HEK293 (cell line): ENCODE data around the gene WDR86.

Experiments used
- CTCF ChIA-PET: fragments of 350-600 bp; formaldehyde crosslinking; extraction: SDS; loops from one replicate; lab custom pipeline; 2021; ENCODE audit warnings: antibody characterized with exemption; lab: Yijun Ruan, JAX
- POLR2A ChIA-PET: fragments of 300-600 bp; formaldehyde crosslinking; extraction: SDS; loops from one replicate; lab custom pipeline; 2020; ENCODE audit warnings: antibody characterized with exemption, inconsistent platforms; lab: Yijun Ruan, JAX
- H3K27ac ChIP-seq: fragments of 200-500 bp; sonication (Bioruptor generic); 2 replicates; pipeline ENCODE4 v1.5.1; 2014; ENCODE audit warnings: low read depth, low read length, control low read depth, inconsistent platforms; ENCODE audit errors: extremely low read depth
- H3K36me3 ChIP-seq, 2 experiments: fragments of 200-500 bp in 1 of 2; sonication (Bioruptor generic) in 1 of 2; 1 replicate in 1 of 2; 2 replicates in 1 of 2; pipeline ENCODE4 v1.5.1; 2014 to 2017; ENCODE audit warnings: inconsistent platforms in 2 of 2, low read length in 2 of 2; ENCODE audit not compliant: control insufficient read depth in 2 of 2, insufficient read depth in 1 of 2
- H3K4me1 ChIP-seq: fragments of 200-500 bp; sonication (Bioruptor generic); 2 replicates; pipeline ENCODE4 v1.5.1; 2014; ENCODE audit warnings: mild to moderate bottlenecking, low read length, inconsistent platforms; ENCODE audit not compliant: control insufficient read depth, insufficient read depth
- H3K4me3 ChIP-seq: 2 replicates; pipeline ENCODE4 v1.5.1; 2011; ENCODE audit warnings: low read depth, mild to moderate bottlenecking, control low read depth, low read length, moderate library complexity
- H3K9me3 ChIP-seq: fragments of 200-500 bp; sonication (Bioruptor generic); 2 replicates; pipeline ENCODE4 v1.5.1; 2014; ENCODE audit warnings: low read depth, low read length, inconsistent platforms; ENCODE audit not compliant: control insufficient read depth, insufficient read depth
- GLI2 ChIP-seq: fragments of 450-650 bp; formaldehyde crosslinking; IDR thresholded peaks from 2 replicates; pipeline ENCODE4; 2017; ENCODE audit warnings: missing biosample characterization, missing genetic modification characterization, low read depth, borderline replicate concordance
- HIC1 ChIP-seq: fragments of 450-650 bp; formaldehyde crosslinking; IDR thresholded peaks from 2 replicates; pipeline ENCODE4 v1.5.1; 2016; ENCODE audit warnings: missing biosample characterization, missing genetic modification characterization
- HOXA7 ChIP-seq: sonication (generic); formaldehyde crosslinking; IDR thresholded peaks from 2 replicates; pipeline ENCODE4 v1.8.1; 2022; ENCODE audit warnings: missing genetic modification reagents, borderline replicate concordance
- PRDM4 ChIP-seq: fragments of 450-650 bp; formaldehyde crosslinking; IDR thresholded peaks from 2 replicates; pipeline ENCODE4 v1.5.1; 2017; ENCODE audit warnings: missing biosample characterization, missing genetic modification characterization
- SP3 ChIP-seq: fragments of 450-650 bp; formaldehyde crosslinking; IDR thresholded peaks from 2 replicates; pipeline ENCODE4 v1.5.1; 2016; ENCODE audit warnings: missing biosample characterization, missing genetic modification characterization
- ZBTB44 ChIP-seq: fragments of 450-650 bp; IDR thresholded peaks from 2 replicates; pipeline ENCODE4 v1.5.1; 2018; ENCODE audit warnings: missing biosample characterization, mild to moderate bottlenecking, missing genetic modification characterization
- ZBTB48 ChIP-seq: fragments of 450-650 bp; formaldehyde crosslinking; IDR thresholded peaks from 2 replicates; pipeline ENCODE4 v1.5.1; 2016; ENCODE audit warnings: missing biosample characterization, missing genetic modification characterization
- ZNF10 ChIP-seq: fragments of 450-650 bp; formaldehyde crosslinking; IDR thresholded peaks from 2 replicates; pipeline ENCODE4 v1.5.1; 2017; ENCODE audit warnings: missing biosample characterization, missing genetic modification characterization
- ZNF112 ChIP-seq: fragments of 450-650 bp; formaldehyde crosslinking; IDR thresholded peaks from 2 replicates; pipeline ENCODE4 v1.5.0; 2017; ENCODE audit warnings: missing biosample characterization, missing genetic modification characterization
- ZNF146 ChIP-seq: fragments of 450-650 bp; formaldehyde crosslinking; IDR thresholded peaks from 2 replicates; pipeline ENCODE4 v1.5.1; 2016; ENCODE audit warnings: missing biosample characterization, missing genetic modification characterization
- ZNF155 ChIP-seq: fragments of 450-650 bp; formaldehyde crosslinking; IDR thresholded peaks from 2 replicates; pipeline ENCODE4 v1.5.1; 2016; ENCODE audit warnings: missing biosample characterization, missing genetic modification characterization
- ZNF221 ChIP-seq: fragments of 450-650 bp; formaldehyde crosslinking; IDR thresholded peaks from 2 replicates; pipeline ENCODE4 v1.5.1; 2017; ENCODE audit warnings: missing biosample characterization, missing genetic modification characterization, borderline replicate concordance
- ZNF23 ChIP-seq: fragments of 450-650 bp; formaldehyde crosslinking; IDR thresholded peaks from 2 replicates; pipeline ENCODE4 v1.5.1; 2016; ENCODE audit warnings: missing biosample characterization, missing genetic modification characterization, borderline replicate concordance
- ZNF350 ChIP-seq: fragments of 450-650 bp; formaldehyde crosslinking; IDR thresholded peaks from 2 replicates; pipeline ENCODE4 v1.5.0; 2017; ENCODE audit warnings: missing biosample characterization, mild to moderate bottlenecking, missing genetic modification characterization
- ZNF423 ChIP-seq: fragments of 450-650 bp; formaldehyde crosslinking; IDR thresholded peaks from 2 replicates; pipeline ENCODE4 v1.5.1; 2016; ENCODE audit warnings: missing biosample characterization, missing genetic modification characterization
- ZNF433 ChIP-seq: fragments of 450-650 bp; formaldehyde crosslinking; IDR thresholded peaks from 2 replicates; pipeline ENCODE4 v1.5.1; 2016; ENCODE audit warnings: missing biosample characterization, missing genetic modification characterization, low read depth
- ZNF530 ChIP-seq: fragments of 450-650 bp; formaldehyde crosslinking; IDR thresholded peaks from 2 replicates; pipeline ENCODE4 v1.5.1; 2016; ENCODE audit warnings: low read depth, missing biosample characterization, missing genetic modification characterization
- ZNF544 ChIP-seq: fragments of 450-650 bp; formaldehyde crosslinking; IDR thresholded peaks from 2 replicates; pipeline ENCODE4 v1.5.0; 2017; ENCODE audit warnings: missing biosample characterization, missing genetic modification characterization
- ZNF580 ChIP-seq: fragments of 450-650 bp; formaldehyde crosslinking; IDR thresholded peaks from 2 replicates; pipeline ENCODE4 v1.5.1; 2016; ENCODE audit warnings: missing biosample characterization, missing genetic modification characterization
- ZSCAN18 ChIP-seq: fragments of 450-650 bp; formaldehyde crosslinking; IDR thresholded peaks from 2 replicates; pipeline ENCODE4 v1.5.1; 2016; ENCODE audit warnings: missing biosample characterization, missing genetic modification characterization
- ZSCAN30 ChIP-seq: fragments of 450-650 bp; IDR thresholded peaks from 2 replicates; pipeline ENCODE4 v1.5.1; 2018; ENCODE audit warnings: missing biosample characterization, mild to moderate bottlenecking, missing genetic modification characterization, moderate library complexity

Gene WDR86

GRCh38 chr7:151378496-151379192 is 31.2 kb downstream of the WDR86 start:
- Histone ChIP-seq H3K27ac (no peak overlapping the region), H3K4me3 (no peak overlapping the region), H3K9me3 (no peaks in the 10 kb centered on the region), H3K36me3 (peaks cover 0 to 58% of the 10 kb centered on the region in 2 experiments; a peak in 1 of 3 replicates), H3K4me1 (no peaks in the 10 kb centered on the region)
- no peak for TF ChIP-seq ZBTB48
- TF ChIP-seq ZNF155 (tag by site-specific recombination): no peak
- no peak for TF ChIP-seq ZNF530 (tag by site-specific recombination)
- TF ChIP-seq ZNF10 (tag by site-specific recombination): no peak
- TF ChIP-seq ZSCAN18: no peak
- TF ChIP-seq HIC1: no peak
- TF ChIP-seq ZNF146 (tag by site-specific recombination): no peak
- no peak for TF ChIP-seq PRDM4 (tag by site-specific recombination)
- no peak for TF ChIP-seq ZNF544 (tag by site-specific recombination)
- TF ChIP-seq ZSCAN30: no peak
- no peak for TF ChIP-seq SP3 (tag by site-specific recombination)
- ChIA-PET POLR2A (no interaction called here), CTCF (interaction anchor here (1.1 to 1.3 kb wide), 3 partner anchors 10 to 13 kb away, joined by 3 to 6 read pairs (median 6); no protein-coding TSS in a partner anchor)

- CTCF ChIA-PET: interaction anchor here (1.3 kb wide), 1 partner anchor 10 kb away, joined by 6 read pairs; no protein-coding TSS in a partner anchor
- Histone ChIP-seq H3K27ac (no peak overlapping the region), H3K36me3 (peaks cover 0 to 62% of the 10 kb centered on the region in 2 experiments; a peak in 1 of 3 replicates), H3K4me1 (no peaks in the 10 kb centered on the region), H3K9me3 (no peaks in the 10 kb centered on the region), H3K4me3 (no peak overlapping the region)
- TF ChIP-seq HOXA7 (CRISPR knock-in tag): no peak
- no peak for TF ChIP-seq ZNF350
- no peak for TF ChIP-seq ZNF580 (tag by site-specific recombination)
- no peak for TF ChIP-seq ZNF423
- TF ChIP-seq ZSCAN30: no peak
- TF ChIP-seq ZNF433: no peak
- no peak for TF ChIP-seq GLI2 (tag by site-specific recombination)
- TF ChIP-seq ZNF112 (tag by site-specific recombination): no peak
- TF ChIP-seq ZNF221 (tag by site-specific recombination): no peak
- TF ChIP-seq ZNF23 (tag by site-specific recombination): no peak
- TF ChIP-seq ZBTB44 (tag by site-specific recombination): no peak
- POLR2A ChIA-PET: no interaction called here
Measured at GRCh38 chr7:151378011-151378410, 31.8 kb downstream of the WDR86 start.
